ENCODE data around the gene TRABD2A.

DNA sequence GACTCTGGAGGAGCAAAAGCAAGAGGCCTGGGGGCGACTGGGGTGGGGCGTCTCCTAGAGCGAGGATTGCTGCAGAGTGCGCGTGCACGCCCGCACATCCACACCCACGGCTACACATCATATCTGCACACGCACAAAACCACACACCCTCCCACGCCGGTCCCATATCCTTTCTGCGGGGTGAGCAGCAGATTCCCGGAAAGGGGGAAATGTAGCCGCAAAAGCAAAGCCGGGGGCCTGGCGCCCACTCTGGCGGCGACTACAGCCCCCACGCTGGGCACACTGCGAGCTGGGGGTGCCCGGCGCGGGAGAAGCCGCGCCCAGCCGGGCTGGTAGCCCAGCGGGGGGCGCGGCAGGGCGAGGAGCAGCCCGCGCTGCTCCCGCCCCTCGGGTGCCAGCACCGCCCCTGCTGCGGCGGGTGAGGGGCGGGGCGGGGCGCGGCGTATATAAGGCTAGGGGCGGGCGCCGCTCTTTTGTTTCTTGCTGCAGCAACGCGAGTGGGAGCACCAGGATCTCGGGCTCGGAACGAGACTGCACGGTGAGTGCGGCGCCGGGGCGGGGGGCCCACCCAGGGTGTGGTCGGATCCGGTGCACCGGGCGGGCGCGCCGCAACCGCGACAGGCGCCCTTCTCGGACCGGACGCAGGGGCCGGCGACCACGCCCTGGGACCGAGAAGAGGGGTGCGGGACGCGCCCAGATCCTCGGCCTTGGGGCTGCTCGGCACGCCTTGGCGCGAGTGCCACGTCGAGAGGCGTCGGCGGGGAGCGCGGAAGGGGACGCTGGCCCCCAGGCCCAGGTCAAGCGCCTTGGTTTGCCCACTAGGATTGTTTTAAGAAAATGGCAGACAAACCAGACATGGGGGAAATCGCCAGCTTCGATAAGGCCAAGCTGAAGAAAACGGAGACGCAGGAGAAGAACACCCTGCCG lies 24.6 kb upstream of the TRABD2A start, which contains the start of gene TMSB10:
- TF ChIP-seq, protein P1, sequence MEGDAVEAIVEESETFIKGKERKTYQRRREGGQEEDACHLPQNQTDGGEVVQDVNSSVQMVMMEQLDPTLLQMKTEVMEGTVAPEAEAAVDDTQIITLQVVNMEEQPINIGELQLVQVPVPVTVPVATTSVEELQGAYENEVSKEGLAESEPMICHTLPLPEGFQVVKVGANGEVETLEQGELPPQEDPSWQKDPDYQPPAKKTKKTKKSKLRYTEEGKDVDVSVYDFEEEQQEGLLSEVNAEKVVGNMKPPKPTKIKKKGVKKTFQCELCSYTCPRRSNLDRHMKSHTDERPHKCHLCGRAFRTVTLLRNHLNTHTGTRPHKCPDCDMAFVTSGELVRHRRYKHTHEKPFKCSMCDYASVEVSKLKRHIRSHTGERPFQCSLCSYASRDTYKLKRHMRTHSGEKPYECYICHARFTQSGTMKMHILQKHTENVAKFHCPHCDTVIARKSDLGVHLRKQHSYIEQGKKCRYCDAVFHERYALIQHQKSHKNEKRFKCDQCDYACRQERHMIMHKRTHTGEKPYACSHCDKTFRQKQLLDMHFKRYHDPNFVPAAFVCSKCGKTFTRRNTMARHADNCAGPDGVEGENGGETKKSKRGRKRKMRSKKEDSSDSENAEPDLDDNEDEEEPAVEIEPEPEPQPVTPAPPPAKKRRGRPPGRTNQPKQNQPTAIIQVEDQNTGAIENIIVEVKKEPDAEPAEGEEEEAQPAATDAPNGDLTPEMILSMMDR (IDR thresholded peaks at IDR 0.05): peak in 3 of 7 experiments; percentile 3 to 34 (median 30)
- peak; percentile 97 to 98 (median 97) for TF ChIP-seq POLR2A (IDR thresholded peaks at IDR 0.05)

Measured in body of pancreas (tissue), 4 donors.